GM23338 (cell line): Measurements from ENCODE around the gene PLCG2. TPM values are rescaled to one million over a fixed set of nuclear protein-coding genes. Genes with fewer than 3 reads are reported as not detected.

ENCODE experiments used
- ATAC-seq: fragments of 200-7000 bp; cut with Tn5 transposase; 3 replicates; pipeline ENCODE4 v1.9.1; 2020
- DNase-seq: peaks from one replicate; pipeline ENCODE4 v3.0.0-alpha.2; 2015; ENCODE audit warnings: low spot score
- H2AFZ ChIP-seq: fragments of 200-600 bp; sonication (generic); 2 replicates; pipeline ENCODE4 v1.8.0; 2016; ENCODE audit warnings: antibody characterized with exemption, mild to moderate bottlenecking, moderate library complexity
- H3F3A ChIP-seq: fragments of 200-600 bp; sonication (generic); replicated peaks from 2 replicates; pipeline ENCODE4 v1.8.0; 2017; ENCODE audit warnings: antibody characterized with exemption, mixed run types, low read depth
- H3K27ac ChIP-seq: fragments of 200-600 bp; sonication (generic); 2 replicates; pipeline ENCODE4 v1.6.1; 2016; ENCODE audit warnings: low read depth
- H3K27me3 ChIP-seq: fragments of 200-600 bp; sonication (generic); 2 replicates; pipeline ENCODE4 v1.8.0; 2016; ENCODE audit warnings: mild to moderate bottlenecking, mixed run types, moderate library complexity; ENCODE audit not compliant: insufficient read depth
- H3K36me3 ChIP-seq: fragments of 200-600 bp; sonication (generic); 2 replicates; pipeline ENCODE4 v1.8.0; 2016; ENCODE audit warnings: mild to moderate bottlenecking; ENCODE audit not compliant: insufficient read depth
- H3K4me1 ChIP-seq: fragments of 200-600 bp; sonication (generic); 2 replicates; pipeline ENCODE4 v1.8.0; 2016; ENCODE audit warnings: mild to moderate bottlenecking, moderate library complexity; ENCODE audit not compliant: insufficient read depth
- H3K4me2 ChIP-seq: fragments of 200-600 bp; sonication (generic); 2 replicates; pipeline ENCODE4 v1.7.1; 2017; ENCODE audit warnings: mixed run types
- H3K4me3 ChIP-seq: fragments of 200-600 bp; sonication (generic); 2 replicates; pipeline ENCODE4 v1.6.1; 2016; ENCODE audit warnings: mixed run types
- H3K79me2 ChIP-seq: fragments of 200-600 bp; sonication (generic); replicated peaks from 2 replicates; pipeline ENCODE4 v1.8.0; 2017; ENCODE audit warnings: mild to moderate bottlenecking; ENCODE audit not compliant: insufficient read depth
- H3K9me2 ChIP-seq: fragments of 200-600 bp; sonication (generic); 2 replicates; pipeline ENCODE4 v1.8.0; 2017; ENCODE audit not compliant: insufficient read depth
- H4K20me1 ChIP-seq: fragments of 200-600 bp; sonication (generic); replicated peaks from 2 replicates; pipeline ENCODE4 v1.8.0; 2017; ENCODE audit warnings: mild to moderate bottlenecking; ENCODE audit not compliant: insufficient read depth
- H3K27ac Mint-ChIP-seq: 2 replicates; pipeline ENCODE4 v1.8.0; 2020; ENCODE audit warnings: inconsistent platforms, mild to moderate bottlenecking, moderate library complexity, mixed read lengths
- H3K27me3 Mint-ChIP-seq: 3 replicates; pipeline ENCODE4 v1.8.0; 2022; ENCODE audit warnings: low read depth, mild to moderate bottlenecking, moderate library complexity, mixed read lengths, inconsistent platforms; ENCODE audit not compliant: insufficient read depth, poor library complexity
- H3K36me3 Mint-ChIP-seq: 3 replicates; pipeline ENCODE4 v1.8.0; 2021; ENCODE audit warnings: low read depth, mild to moderate bottlenecking, inconsistent platforms, moderate library complexity, mixed read lengths
- H3K4me1 Mint-ChIP-seq: 3 replicates; pipeline ENCODE4 v1.8.0; 2020; ENCODE audit warnings: mild to moderate bottlenecking, inconsistent platforms, mixed read lengths
- H3K4me3 Mint-ChIP-seq: 3 replicates; pipeline ENCODE4 v1.8.0; 2021; ENCODE audit warnings: moderate library complexity, mild to moderate bottlenecking, inconsistent platforms, mixed read lengths
- H3K9me3 Mint-ChIP-seq: 3 replicates; pipeline ENCODE4 v1.8.0; 2020; ENCODE audit warnings: moderate library complexity, mild to moderate bottlenecking, inconsistent platforms, mixed read lengths
- CREB1 ChIP-seq: fragments of 250-450 bp; sonication (Bioruptor Pico); IDR thresholded peaks from 2 replicates; pipeline ENCODE4 v1.5.0; 2020; ENCODE audit warnings: low read depth, mild to moderate bottlenecking, moderate library complexity
- CTCF ChIP-seq, 2 experiments: fragments of 200-600 bp in 1 of 2; sonication (generic) in 1 of 2; conservative IDR thresholded peaks; 2 replicates each; pipeline versions ENCODE4 v1.5.1 to v1.6.1; 2016 to 2017; ENCODE audit warnings: antibody characterized with exemption in 2 of 2, low read depth in 2 of 2, mild to moderate bottlenecking in 2 of 2, moderate library complexity in 1 of 2
- JUNB ChIP-seq: IDR thresholded peaks from one replicate; pipeline ENCODE4 v1.6.1; 2016; ENCODE audit warnings: antibody characterized with exemption; ENCODE audit not compliant: unreplicated experiment
- NANOG ChIP-seq: IDR thresholded peaks from 2 replicates; pipeline ENCODE4 v1.6.1; 2016; ENCODE audit warnings: antibody characterized with exemption, borderline replicate concordance
- POLR2AphosphoS5 ChIP-seq: IDR thresholded peaks from 2 replicates; pipeline ENCODE4 v1.6.1; 2016; ENCODE audit warnings: antibody characterized with exemption, low read depth
- polyA plus RNA-seq: library from polyadenylated mRNA; unstranded; fragments of >200 nt; fragmentation: Nextera tagmentation; extraction: Ambion mirVana; gene quantifications from 2 replicates; pipeline ENCODE4 v1.2.1, GENCODE V29; 2016
- total RNA-seq: library from RNA; depleted of rRNA; stranded (reverse); fragments of >200 nt; shearing (Covaris generic); gene quantifications from 2 replicates; pipeline ENCODE4 v1.2.3, GENCODE V29; 2014
- TF ChIP-seq, protein P1 (sequence below): fragments of 250-450 bp; sonication (Bioruptor Pico); IDR thresholded peaks from 2 replicates; pipeline ENCODE4 v1.5.0; 2020; ENCODE audit warnings: mild to moderate bottlenecking, moderate library complexity

Gene PLCG2
- total and polyA plus RNA-seq, 2 experiments from 2014 or later, result 2.4 to 5.9 TPM

DNA sequence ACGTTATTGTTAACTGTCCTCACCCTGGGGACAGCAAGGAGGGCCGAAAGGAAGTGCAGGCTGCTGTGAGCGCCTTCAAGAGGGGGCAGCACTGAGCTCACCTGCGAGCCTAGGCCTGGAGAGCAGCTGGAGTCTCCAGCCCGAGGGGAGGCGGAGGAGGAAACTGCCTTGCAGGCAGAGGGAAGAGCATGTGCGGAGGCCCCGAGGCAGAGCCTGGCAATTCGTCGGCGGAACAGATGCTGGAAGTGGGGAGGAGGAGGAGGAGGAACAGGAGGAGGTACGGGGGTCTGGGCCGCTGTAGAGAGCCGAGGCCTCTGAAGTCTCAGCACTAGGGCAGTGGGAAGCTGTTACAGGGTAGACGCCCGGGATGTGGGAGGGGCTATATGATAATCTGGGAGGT, 49.6 kb upstream of the PLCG2 start:
- ATAC-seq (peak; percentile 49), DNase-seq (peak; percentile 89)
- Mint-ChIP-seq H3K4me1 (peaks cover 37% of the 10 kb centered on the region), H3K4me3 (peak overlapping the region; percentile 51), H3K36me3 (no peaks in the 10 kb centered on the region), H3K9me3 (peaks cover 3% of the 10 kb centered on the region; the same call in 1 of the 3 replicates), H3K27ac (peak overlapping the region; percentile 88), H3K27me3 (peaks cover 14% of the 10 kb centered on the region)
- no peaks in the 10 kb centered on the region for H3K27me3 ChIP-seq
- 0 out of 2 replicates have a peak, but pooled peaks cover 9% of the 10 kb centered on the region for H3K9me2 ChIP-seq
- no peaks in the 10 kb centered on the region for H3K79me2 ChIP-seq
- TF ChIP-seq, protein P1, sequence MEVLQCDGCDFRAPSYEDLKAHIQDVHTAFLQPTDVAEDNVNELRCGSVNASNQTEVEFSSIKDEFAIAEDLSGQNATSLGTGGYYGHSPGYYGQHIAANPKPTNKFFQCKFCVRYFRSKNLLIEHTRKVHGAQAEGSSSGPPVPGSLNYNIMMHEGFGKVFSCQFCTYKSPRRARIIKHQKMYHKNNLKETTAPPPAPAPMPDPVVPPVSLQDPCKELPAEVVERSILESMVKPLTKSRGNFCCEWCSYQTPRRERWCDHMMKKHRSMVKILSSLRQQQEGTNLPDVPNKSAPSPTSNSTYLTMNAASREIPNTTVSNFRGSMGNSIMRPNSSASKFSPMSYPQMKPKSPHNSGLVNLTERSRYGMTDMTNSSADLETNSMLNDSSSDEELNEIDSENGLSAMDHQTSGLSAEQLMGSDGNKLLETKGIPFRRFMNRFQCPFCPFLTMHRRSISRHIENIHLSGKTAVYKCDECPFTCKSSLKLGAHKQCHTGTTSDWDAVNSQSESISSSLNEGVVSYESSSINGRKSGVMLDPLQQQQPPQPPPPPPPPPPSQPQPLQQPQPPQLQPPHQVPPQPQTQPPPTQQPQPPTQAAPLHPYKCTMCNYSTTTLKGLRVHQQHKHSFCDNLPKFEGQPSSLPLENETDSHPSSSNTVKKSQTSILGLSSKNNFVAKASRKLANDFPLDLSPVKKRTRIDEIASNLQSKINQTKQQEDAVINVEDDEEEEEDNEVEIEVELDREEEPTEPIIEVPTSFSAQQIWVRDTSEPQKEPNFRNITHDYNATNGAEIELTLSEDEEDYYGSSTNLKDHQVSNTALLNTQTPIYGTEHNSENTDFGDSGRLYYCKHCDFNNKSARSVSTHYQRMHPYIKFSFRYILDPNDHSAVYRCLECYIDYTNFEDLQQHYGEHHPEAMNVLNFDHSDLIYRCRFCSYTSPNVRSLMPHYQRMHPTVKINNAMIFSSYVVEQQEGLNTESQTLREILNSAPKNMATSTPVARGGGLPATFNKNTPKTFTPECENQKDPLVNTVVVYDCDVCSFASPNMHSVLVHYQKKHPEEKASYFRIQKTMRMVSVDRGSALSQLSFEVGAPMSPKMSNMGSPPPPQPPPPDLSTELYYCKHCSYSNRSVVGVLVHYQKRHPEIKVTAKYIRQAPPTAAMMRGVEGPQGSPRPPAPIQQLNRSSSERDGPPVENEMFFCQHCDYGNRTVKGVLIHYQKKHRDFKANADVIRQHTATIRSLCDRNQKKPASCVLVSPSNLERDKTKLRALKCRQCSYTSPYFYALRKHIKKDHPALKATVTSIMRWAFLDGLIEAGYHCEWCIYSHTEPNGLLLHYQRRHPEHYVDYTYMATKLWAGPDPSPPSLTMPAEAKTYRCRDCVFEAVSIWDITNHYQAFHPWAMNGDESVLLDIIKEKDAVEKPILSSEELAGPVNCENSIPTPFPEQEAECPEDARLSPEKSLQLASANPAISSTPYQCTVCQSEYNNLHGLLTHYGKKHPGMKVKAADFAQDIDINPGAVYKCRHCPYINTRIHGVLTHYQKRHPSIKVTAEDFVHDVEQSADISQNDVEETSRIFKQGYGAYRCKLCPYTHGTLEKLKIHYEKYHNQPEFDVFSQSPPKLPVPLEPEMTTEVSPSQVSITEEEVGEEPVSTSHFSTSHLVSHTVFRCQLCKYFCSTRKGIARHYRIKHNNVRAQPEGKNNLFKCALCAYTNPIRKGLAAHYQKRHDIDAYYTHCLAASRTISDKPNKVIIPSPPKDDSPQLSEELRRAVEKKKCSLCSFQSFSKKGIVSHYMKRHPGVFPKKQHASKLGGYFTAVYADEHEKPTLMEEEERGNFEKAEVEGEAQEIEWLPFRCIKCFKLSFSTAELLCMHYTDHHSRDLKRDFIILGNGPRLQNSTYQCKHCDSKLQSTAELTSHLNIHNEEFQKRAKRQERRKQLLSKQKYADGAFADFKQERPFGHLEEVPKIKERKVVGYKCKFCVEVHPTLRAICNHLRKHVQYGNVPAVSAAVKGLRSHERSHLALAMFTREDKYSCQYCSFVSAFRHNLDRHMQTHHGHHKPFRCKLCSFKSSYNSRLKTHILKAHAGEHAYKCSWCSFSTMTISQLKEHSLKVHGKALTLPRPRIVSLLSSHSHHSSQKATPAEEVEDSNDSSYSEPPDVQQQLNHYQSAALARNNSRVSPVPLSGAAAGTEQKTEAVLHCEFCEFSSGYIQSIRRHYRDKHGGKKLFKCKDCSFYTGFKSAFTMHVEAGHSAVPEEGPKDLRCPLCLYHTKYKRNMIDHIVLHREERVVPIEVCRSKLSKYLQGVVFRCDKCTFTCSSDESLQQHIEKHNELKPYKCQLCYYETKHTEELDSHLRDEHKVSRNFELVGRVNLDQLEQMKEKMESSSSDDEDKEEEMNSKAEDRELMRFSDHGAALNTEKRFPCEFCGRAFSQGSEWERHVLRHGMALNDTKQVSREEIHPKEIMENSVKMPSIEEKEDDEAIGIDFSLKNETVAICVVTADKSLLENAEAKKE (CRISPR knock-in tag), result no peak
- TF ChIP-seq JUNB (no peak), POLR2AphosphoS5 (peak; percentile 47; the same call in 1 of the 2 replicates), NANOG (no peak), CREB1 (peak; percentile 39; the same call in 1 of the 2 replicates), CTCF (conservative IDR thresholded peaks at IDR 0.05; ENCODE audit: low read depth in 2 of 2) (peak; percentile 63 to 86)
- peak overlapping the region; percentile 67; the same call in 1 of the 2 replicates for H3K4me2 ChIP-seq
- H2AFZ ChIP-seq, result peak overlapping the region; percentile 57
- no peaks in the 10 kb centered on the region for H3K36me3 ChIP-seq
- peaks cover 10% of the 10 kb centered on the region; the same call in 1 of the 2 replicates for H3F3A ChIP-seq
- H4K20me1 ChIP-seq, result no peaks in the 10 kb centered on the region
- H3K4me3 ChIP-seq, result peak overlapping the region; percentile 45; the same call in 1 of the 2 replicates
- H3K4me1 ChIP-seq, result peaks cover 9% of the 10 kb centered on the region
- peak overlapping the region; percentile 97 for H3K27ac ChIP-seq
